Transverse colon (tissue), 3 donors: Measurements from ENCODE around the gene SPATS1.

Experiments used
- POLR2A ChIP-seq: fragments of 450-650 bp; IDR thresholded peaks from one replicate; pipeline ENCODE4 v1.6.1; 2016; ENCODE audit warnings: antibody characterized with exemption, mild to moderate bottlenecking, moderate library complexity
- TF ChIP-seq, protein P1 (sequence below), 5 experiments: fragments of 200-600 bp in 3 of 5; fragments of 450-650 bp in 2 of 5; sonication (generic) in 3 of 5; IDR thresholded peaks; 1 replicate in 2 of 5; 2 replicates in 3 of 5; pipeline ENCODE4 v1.5.1; 2016 to 2017; ENCODE audit warnings: antibody characterized with exemption in 5 of 5, inconsistent platforms in 3 of 5, mild to moderate bottlenecking in 2 of 5, moderate library complexity in 1 of 5

DNA sequence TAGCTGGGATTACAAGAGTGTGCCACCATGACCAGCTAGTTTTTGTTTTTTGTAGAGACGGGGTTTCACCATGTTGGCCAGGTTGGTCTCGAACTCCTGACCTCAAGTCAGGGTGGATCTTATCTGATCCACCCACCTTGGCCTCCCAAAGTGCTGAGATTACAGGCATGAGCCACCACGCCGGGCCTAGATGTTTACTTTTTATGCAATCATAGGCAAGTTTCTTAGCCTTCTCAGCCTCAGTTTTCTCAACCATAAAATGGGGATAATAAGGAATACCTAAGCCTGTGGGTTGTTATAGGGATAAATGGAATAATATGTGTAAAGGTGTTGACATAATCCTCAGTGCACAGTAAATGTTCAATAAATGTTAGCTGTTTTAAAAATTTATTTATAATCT, 9.8 kb downstream of the SPATS1 start:
- TF ChIP-seq POLR2A: no peak
- TF ChIP-seq, protein P1, sequence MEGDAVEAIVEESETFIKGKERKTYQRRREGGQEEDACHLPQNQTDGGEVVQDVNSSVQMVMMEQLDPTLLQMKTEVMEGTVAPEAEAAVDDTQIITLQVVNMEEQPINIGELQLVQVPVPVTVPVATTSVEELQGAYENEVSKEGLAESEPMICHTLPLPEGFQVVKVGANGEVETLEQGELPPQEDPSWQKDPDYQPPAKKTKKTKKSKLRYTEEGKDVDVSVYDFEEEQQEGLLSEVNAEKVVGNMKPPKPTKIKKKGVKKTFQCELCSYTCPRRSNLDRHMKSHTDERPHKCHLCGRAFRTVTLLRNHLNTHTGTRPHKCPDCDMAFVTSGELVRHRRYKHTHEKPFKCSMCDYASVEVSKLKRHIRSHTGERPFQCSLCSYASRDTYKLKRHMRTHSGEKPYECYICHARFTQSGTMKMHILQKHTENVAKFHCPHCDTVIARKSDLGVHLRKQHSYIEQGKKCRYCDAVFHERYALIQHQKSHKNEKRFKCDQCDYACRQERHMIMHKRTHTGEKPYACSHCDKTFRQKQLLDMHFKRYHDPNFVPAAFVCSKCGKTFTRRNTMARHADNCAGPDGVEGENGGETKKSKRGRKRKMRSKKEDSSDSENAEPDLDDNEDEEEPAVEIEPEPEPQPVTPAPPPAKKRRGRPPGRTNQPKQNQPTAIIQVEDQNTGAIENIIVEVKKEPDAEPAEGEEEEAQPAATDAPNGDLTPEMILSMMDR (IDR thresholded peaks at IDR 0.05): no peak
